ENCODE data around the gene GRIP2.

Gene GRIP2

DNA sequence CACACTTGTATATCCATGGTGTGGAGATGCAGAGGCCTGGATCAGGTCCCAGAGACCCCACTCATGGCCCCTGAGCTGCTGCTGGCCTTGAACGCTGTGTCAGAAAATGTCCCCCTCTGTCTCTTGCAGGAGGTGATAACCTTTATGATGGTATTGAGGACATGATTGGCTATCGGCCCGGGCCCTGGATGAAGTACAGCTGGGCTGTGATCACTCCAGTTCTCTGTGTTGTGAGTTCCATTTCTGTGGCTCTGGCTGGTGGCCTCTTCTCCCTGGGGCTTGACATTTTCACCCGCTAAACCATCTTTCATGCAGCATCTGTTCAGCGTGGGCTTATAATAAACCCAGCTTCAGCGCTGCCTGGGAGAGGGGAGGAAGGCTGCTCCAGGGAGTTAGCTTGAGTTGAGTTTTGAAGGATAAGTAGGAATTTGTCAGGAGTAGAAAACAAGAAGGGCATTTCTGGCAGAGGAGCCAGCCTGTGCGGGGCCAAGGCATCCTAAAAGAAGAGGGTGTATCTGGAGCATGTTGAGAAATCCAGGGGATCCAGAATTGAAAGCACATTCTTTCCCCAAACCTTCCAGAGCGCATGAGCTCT lies 61.1 kb downstream of the GRIP2 start:
- H3K36me3 ChIP-seq (ENCODE audit: insufficient read depth, low read length): peaks cover 51% of the 10 kb centered on the region
- no peak overlapping the region for H3K9ac ChIP-seq (ENCODE audit: low read depth, low read length)

GRCh38 chr3:14477311-14477935 lies 62.7 kb downstream of the GRIP2 start:
- Histone ChIP-seq H3K9ac (ENCODE audit: low read depth, low read length) (no peak overlapping the region), H3K9me3 (ENCODE audit: control insufficient read depth, insufficient read depth, low read length) (no peaks in the 10 kb centered on the region), H3K36me3 (ENCODE audit: insufficient read depth, low read length) (peaks cover 54% of the 10 kb centered on the region), H3K4me1 (ENCODE audit: insufficient read depth, low read length) (peaks cover 18% of the 10 kb centered on the region; the same call in 1 of the 2 replicates)

More for the DNA sequence above, 61.1 kb downstream of the GRIP2 start:
- Histone ChIP-seq H3K4me1 (ENCODE audit: insufficient read depth, low read length) (peaks cover 11% of the 10 kb centered on the region; the same call in 1 of the 2 replicates), H3K9me3 (ENCODE audit: control insufficient read depth, insufficient read depth, low read length) (no peaks in the 10 kb centered on the region)

DNA sequence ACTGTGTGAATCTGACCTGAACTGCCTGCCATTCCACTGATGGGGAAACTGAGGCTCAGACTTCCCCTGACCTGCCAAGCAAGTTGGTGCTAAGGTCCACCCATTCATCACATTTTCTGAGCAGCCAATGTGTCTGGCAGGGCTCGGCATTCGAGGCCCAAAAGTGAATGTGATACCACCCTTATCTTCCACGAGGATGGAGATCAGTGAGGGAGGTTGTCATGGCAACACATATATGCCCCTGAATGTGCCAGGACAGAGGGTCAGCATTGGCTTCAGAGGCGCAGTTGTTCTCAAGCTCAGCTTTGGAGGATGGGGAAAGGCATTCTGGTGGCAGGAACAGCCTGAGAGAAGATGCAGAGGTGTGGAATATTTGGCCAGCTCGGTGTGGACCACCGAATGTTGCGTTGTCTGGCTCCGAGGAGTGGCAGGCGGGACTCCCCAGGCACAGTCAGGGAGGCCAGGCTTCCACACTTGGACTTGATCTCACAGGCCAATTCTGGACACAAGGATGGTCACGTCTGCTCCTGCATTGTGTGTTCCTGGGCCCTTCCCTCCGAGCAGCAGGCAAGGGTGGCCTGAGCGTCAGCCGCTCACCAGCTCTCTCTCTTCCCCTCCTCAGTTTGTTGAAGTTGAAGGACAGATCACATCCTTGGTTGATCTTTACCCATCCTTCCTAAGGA lies 63.4 kb downstream of the GRIP2 start:
- H3K9me3 ChIP-seq (ENCODE audit: control insufficient read depth, insufficient read depth, low read length): no peaks in the 10 kb centered on the region
- H3K36me3 ChIP-seq (ENCODE audit: insufficient read depth, low read length): peaks cover 54% of the 10 kb centered on the region
- peaks cover 20% of the 10 kb centered on the region; the same call in 1 of the 2 replicates for H3K4me1 ChIP-seq (ENCODE audit: insufficient read depth, low read length)
- H3K9ac ChIP-seq (ENCODE audit: low read depth, low read length): no peak overlapping the region

DNA sequence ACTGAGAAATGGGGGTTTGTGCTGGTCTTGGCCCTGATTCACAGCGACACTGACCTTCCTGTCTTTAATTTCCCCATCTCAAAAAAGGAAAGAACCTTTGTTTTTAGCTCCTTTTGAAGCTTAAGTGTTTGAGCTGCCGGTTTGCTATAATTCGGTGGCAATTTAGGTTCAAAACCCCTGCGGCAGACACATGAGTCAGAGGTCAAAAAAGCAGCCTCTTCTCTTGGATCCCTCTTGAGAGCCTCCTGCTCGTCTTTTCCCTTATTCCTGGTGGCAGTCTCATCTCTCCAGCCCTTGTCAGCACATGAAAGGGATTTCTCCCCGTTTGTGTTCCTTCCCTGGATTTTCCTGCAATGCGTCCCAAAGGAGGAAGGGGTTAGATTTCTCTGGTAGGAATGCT lies 64.5 kb downstream of the GRIP2 start:
- peaks cover 21% of the 10 kb centered on the region; the same call in 1 of the 2 replicates for H3K4me1 ChIP-seq (ENCODE audit: insufficient read depth, low read length)
- peaks cover 51% of the 10 kb centered on the region for H3K36me3 ChIP-seq (ENCODE audit: insufficient read depth, low read length)
- no peaks in the 10 kb centered on the region for H3K9me3 ChIP-seq (ENCODE audit: control insufficient read depth, insufficient read depth, low read length)

DNA sequence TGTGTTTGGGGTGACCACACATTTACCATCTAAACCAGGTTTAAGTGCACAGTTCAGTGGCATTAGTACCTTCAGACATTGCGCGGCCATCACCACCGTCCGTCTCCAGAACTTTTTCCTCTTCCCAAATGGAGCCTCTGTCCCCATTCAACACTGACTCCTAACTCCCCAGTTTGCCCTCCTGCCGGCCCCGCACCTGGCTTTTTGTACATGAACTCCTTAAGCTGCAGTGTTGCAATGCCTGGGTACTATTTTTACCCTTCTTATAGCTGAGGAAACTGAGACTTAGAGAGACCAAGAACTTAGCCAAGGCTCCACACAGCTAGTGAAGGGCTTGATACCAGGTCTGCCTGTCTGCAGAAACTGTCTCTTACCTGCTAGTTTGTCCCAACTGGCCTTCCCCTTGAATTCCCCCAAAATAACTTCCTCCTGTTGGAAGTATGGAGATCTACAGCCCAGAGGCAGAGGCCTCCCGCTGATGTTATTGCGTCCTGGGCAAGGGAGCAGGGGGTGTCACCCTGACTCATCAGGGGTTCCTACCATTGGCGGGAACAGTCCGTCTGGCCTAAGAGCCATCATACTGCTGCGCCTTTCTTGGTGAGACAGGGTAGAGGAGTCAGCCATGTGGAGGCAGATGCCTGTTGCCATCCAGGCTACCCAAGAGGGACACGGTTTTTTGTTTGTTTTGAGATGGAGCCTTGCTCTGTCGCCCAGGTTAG lies 65.6 kb downstream of the GRIP2 start:
- Histone ChIP-seq H3K9ac (ENCODE audit: low read depth, low read length) (no peak overlapping the region), H3K9me3 (ENCODE audit: control insufficient read depth, insufficient read depth, low read length) (no peaks in the 10 kb centered on the region), H3K36me3 (ENCODE audit: insufficient read depth, low read length) (peaks cover 51% of the 10 kb centered on the region), H3K4me1 (ENCODE audit: insufficient read depth, low read length) (peaks cover 21% of the 10 kb centered on the region; the same call in 1 of the 2 replicates)

More for the DNA sequence above, 64.5 kb downstream of the GRIP2 start:
- no peak overlapping the region for H3K9ac ChIP-seq (ENCODE audit: low read depth, low read length)

GRCh38 chr3:14473411-14473891 lies 66.7 kb downstream of the GRIP2 start:
- peaks cover 21% of the 10 kb centered on the region; the same call in 1 of the 2 replicates for H3K4me1 ChIP-seq (ENCODE audit: insufficient read depth, low read length)
- peaks cover 43% of the 10 kb centered on the region for H3K36me3 ChIP-seq (ENCODE audit: insufficient read depth, low read length)
- H3K9ac ChIP-seq (ENCODE audit: low read depth, low read length): no peak overlapping the region
- no peaks in the 10 kb centered on the region for H3K9me3 ChIP-seq (ENCODE audit: control insufficient read depth, insufficient read depth, low read length)

DNA sequence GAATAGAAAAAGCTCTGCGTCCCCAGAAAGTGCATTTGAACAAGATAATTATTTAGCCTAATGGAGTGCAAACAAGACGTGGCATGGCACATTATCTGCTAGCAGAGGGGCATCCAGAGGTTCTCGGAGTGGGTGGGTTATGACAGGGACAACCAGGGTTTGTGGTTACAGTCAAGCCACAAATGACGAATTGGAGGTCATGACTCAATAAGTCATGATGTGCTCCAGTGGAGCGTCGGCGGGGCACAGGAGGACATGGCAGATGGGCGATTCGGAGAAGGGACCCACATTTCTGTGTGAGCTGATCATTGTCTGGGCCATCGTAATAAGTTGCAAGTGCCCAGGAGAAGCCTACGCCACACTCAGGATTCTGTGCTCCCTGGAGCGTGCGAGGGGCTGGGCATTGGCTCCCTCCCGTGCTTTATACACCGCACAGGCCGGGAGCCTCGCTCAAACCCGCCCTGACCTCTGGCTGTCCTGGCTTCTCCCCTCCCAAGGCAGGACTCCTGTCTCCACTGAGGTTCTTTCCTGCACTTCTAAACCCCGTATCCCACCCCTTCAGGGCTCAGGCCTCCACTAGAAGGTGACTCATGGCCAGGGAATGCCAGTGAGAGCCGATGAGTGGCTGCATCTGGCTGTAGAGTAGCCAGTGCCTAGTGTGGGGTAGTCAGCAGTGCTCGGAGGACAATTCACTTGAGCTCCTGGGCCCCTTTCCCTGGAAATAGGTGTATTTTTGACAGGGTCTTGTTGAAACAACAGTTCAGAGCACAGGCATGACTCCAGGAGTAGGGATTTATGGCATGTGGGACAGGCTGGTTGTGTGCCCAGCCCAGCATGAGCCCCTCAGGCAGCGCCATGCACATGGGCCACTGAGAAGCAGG lies 67.4 kb downstream of the GRIP2 start:
- Histone ChIP-seq H3K4me1 (ENCODE audit: insufficient read depth, low read length) (peaks cover 21% of the 10 kb centered on the region; the same call in 1 of the 2 replicates), H3K9me3 (ENCODE audit: control insufficient read depth, insufficient read depth, low read length) (no peaks in the 10 kb centered on the region), H3K9ac (ENCODE audit: low read depth, low read length) (no peak overlapping the region), H3K36me3 (ENCODE audit: insufficient read depth, low read length) (peaks cover 41% of the 10 kb centered on the region)

GRCh38 chr3:14471690-14472089 lies 68.5 kb downstream of the GRIP2 start:
- no peak overlapping the region for H3K9ac ChIP-seq (ENCODE audit: low read depth, low read length)
- H3K36me3 ChIP-seq (ENCODE audit: insufficient read depth, low read length): peaks cover 33% of the 10 kb centered on the region
- H3K4me1 ChIP-seq (ENCODE audit: insufficient read depth, low read length): peaks cover 21% of the 10 kb centered on the region; the same call in 1 of the 2 replicates
- no peaks in the 10 kb centered on the region for H3K9me3 ChIP-seq (ENCODE audit: control insufficient read depth, insufficient read depth, low read length)

DNA sequence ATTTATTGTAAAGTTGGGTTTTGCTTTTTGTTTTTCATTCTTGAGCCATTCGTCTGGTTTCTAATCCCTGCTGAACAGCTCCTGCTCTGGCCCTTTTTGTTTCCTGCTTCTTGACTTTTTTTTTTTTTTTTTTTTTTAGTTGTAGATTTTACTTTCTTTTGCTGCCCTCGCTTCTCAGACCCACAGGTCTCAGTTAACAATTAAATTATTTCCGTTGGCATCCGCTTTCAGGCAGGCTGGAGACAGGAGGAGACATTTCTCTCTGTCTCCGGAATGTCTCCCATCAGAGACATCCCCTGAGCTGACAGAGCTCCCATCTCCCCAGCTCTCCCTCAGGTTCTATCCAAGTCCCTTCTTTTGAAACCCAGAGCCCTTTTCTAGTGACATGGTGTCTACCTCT lies 69.1 kb downstream of the GRIP2 start:
- H3K36me3 ChIP-seq (ENCODE audit: insufficient read depth, low read length): peaks cover 28% of the 10 kb centered on the region
- H3K9ac ChIP-seq (ENCODE audit: low read depth, low read length): no peak overlapping the region
- no peaks in the 10 kb centered on the region for H3K9me3 ChIP-seq (ENCODE audit: control insufficient read depth, insufficient read depth, low read length)
- peaks cover 21% of the 10 kb centered on the region; the same call in 1 of the 2 replicates for H3K4me1 ChIP-seq (ENCODE audit: insufficient read depth, low read length)

- Histone ChIP-seq H3K9me3 (ENCODE audit: control insufficient read depth, insufficient read depth, low read length) (no peaks in the 10 kb centered on the region), H3K36me3 (ENCODE audit: insufficient read depth, low read length) (peaks cover 23% of the 10 kb centered on the region), H3K9ac (ENCODE audit: low read depth, low read length) (no peak overlapping the region), H3K4me1 (ENCODE audit: insufficient read depth, low read length) (peaks cover 21% of the 10 kb centered on the region; the same call in 1 of the 2 replicates)
Measured at GRCh38 chr3:14470461-14470860, 69.7 kb downstream of the GRIP2 start.

GRCh38 chr3:14468621-14468981 lies 71.5 kb downstream of the GRIP2 start:
- Histone ChIP-seq H3K4me1 (ENCODE audit: insufficient read depth, low read length) (peaks cover 21% of the 10 kb centered on the region; the same call in 1 of the 2 replicates), H3K9ac (ENCODE audit: low read depth, low read length) (no peak overlapping the region), H3K36me3 (ENCODE audit: insufficient read depth, low read length) (peaks cover 13% of the 10 kb centered on the region), H3K9me3 (ENCODE audit: control insufficient read depth, insufficient read depth, low read length) (no peaks in the 10 kb centered on the region)

DNA sequence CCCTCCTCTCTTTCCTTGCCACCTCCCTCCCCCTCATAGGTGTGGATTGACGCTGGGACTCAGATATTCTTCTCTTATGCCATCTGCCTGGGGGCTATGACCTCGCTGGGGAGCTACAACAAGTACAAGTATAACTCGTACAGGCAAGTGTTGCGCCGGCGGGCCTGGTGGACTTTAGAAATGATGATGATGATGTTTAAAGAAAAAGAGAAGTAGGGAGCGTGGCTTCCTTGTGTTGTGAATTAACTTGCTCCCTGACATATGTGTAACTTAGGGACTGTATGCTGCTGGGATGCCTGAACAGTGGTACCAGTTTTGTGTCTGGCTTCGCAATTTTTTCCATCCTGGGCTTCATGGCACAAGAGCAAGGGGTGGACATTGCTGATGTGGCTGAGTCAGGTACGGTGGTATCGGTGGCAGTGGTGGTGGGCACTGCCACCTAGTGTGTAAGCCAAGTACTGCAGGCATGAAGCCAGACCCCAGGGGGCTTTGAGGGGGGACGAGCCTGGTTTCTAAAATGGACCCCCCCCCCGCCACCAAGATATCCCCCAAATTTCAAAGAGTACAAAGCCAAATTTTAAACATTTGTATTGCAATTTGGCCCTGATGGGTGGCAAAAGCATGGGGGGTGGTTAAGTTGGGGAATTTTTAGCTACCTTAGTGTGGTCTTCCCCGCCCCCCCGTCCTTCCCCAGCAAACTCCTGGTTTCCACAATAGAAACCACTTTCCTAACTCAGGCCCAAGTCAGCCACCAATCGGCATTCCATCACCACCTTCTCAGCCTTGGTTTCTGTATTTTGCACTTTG lies 72.1 kb downstream of the GRIP2 start:
- H3K9ac ChIP-seq (ENCODE audit: low read depth, low read length): no peak overlapping the region
- H3K9me3 ChIP-seq (ENCODE audit: control insufficient read depth, insufficient read depth, low read length): no peaks in the 10 kb centered on the region
- H3K4me1 ChIP-seq (ENCODE audit: insufficient read depth, low read length): peaks cover 17% of the 10 kb centered on the region; the same call in 1 of the 2 replicates
- H3K36me3 ChIP-seq (ENCODE audit: insufficient read depth, low read length): peaks cover 13% of the 10 kb centered on the region

All from ES-I3 (cell line).